Astrocyte (in vitro differentiated cells and primary cell): ENCODE measurements around the gene ACACA.

Source experiments
- CTCF ChIP-seq: IDR thresholded peaks from 2 replicates; pipeline ENCODE4 v1.5.1; 2011; ENCODE audit warnings: low read depth, mild to moderate bottlenecking, inconsistent platforms, low read length, moderate library complexity; ENCODE audit not compliant: insufficient read depth
- EZH2 ChIP-seq: IDR thresholded peaks from 2 replicates; pipeline ENCODE4 v1.6.1; 2012; ENCODE audit warnings: mild to moderate bottlenecking, low read length, inconsistent platforms; ENCODE audit not compliant: insufficient read depth

- no peak for TF ChIP-seq CTCF
- TF ChIP-seq EZH2: no peak
Measured at GRCh38 chr17:37059493-37059892, 347.1 kb downstream of the ACACA start.
